Limb (tissue), 2 donors: ENCODE data around the gene IL15RA.
"Not testable (repeated sequence)": the region's sequence is repeated elsewhere in the genome, so short reads cannot be mapped to it uniquely, and the experiment has no call there.

Experiments
- DNase-seq, 2 donors: peaks; one replicate each; pipeline ENCODE4 v3.0.0-alpha.2; 2016; ENCODE audit errors: extremely low spot score in 2 of 2

Gene IL15RA

GRCh38 chr10:5970527-5970926, 6.8 kb downstream of the IL15RA start:
- no peak for DNase-seq

DNA sequence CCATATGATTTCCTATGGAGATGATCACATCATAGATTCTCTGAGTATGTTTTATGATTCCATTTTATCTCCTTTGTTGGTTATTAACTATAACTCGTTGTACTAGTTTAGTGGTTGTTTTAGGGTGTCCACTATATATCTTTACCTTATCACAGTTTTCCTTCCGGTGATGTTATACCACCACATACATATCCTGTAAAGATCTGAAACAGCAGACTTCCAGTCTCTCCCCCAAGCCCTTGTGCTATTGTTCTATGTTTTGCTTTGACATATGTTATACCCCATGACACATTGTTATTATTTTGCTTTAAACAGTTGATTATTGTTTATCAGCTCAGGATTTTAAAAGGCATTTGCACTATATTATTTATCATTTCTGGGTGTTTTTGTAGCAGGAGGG, 7.3 kb downstream of the IL15RA start:
- no peak for DNase-seq

- no peak for DNase-seq
Observed at GRCh38 chr10:5968681-5969453, 8.5 kb downstream of the IL15RA start.

DNA sequence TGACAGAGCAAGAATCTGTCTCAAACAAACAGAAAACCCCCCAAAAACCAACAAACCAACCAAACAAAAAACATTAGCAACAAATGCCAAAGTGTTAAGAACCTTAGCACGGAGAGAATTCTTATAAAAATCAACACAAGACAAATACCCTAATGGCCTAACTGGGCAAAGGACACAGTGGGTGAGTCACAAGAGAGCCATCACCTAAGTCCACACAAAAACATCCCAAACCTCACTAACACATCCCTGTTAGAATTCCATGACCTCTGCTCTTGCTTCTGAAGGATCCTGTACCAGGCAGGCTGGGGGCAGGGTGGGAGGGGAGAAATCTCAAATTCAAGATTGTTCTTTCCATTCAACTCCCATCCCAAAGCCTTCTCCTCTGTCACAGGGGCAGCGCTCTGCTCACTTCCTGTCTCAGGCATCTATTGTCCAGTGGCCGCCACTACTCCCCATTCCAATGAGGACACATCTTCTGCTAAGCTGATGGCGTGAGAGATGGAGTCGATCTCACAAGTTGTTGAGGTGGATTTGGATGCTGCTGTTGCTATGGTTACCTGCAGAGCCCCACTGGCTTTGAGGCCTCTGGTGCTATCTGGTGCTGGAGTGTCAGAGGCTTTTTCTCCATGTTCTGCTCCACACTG, 9.2 kb downstream of the IL15RA start:
- DNase-seq: no peak

DNA sequence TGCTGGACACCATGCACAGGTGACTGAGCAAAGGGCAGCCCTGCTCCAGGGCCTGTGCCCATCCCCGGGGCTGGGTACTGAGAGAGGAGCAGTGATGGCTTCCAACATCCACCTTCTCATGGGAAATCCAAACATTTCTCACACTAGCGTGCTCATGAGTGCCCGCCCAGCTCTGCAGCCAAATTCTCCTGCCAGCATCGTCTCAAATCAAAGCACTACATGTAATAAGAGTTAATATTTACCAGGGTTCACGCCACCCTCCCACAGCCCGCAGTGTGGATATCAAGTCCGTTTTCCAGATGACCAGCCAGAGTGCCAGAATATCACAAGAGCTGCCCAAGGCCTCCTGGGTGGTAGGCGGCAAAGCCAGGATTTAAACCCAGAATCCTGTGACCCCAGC, 12.1 kb downstream of the IL15RA start:
- DNase-seq: no peak

- no peak for DNase-seq
Observed at GRCh38 chr10:5964736-5965135, 12.6 kb downstream of the IL15RA start.

DNA sequence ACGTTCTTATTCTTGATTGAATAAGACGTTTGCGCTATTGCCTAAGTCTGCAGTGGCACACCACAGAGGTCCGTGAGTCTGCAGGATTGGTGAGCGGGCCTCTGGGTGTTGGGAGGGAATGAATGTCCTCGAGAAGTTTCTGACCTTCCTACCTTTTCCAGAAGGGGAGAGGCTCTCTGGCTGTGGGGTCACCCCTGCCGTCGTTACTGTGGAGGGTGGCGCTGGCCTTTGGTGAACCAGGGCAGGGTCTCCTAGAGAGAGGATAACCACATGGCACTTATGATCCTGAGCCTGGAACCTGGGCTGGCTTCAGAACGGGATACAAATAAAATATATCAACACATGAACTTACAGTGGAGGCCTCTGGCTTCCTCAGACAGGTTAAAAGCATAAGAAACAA, 13.8 kb downstream of the IL15RA start:
- DNase-seq: peak in 1 of 2 donors; percentile 9

- peak in 1 of 2 donors; percentile 3 for DNase-seq
Observed at GRCh38 chr10:5963071-5963470, 14.3 kb downstream of the IL15RA start.

DNA sequence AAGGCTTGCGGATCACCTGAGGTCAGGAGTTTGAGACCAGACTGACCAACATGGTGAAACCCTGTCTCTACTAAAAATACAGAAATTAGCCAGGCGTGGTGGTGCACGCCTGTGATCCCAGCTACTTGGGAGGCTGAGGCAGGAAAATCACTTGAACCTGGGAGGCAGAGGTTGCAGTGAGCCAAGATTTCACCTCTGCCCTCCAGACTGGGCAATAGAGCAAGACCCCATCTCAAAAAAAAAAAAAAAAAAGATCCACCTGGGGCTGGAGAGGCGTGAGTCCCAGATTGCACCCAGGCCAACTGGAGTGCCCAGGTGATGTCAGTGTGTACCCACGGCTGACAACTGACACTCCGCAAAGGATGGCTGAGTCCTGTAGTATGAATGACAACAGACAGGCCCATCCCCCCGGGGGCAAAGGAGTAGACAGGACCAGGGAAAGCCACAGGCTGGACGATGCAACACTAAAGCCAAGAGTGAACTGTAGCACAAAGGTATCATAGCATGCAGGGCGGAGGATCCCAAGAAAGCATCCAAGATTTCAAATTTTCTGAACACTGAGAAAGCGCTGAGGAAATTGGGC, 14.9 kb downstream of the IL15RA start:
- peak in 1 of 2 donors; percentile 2 for DNase-seq

- peak in 1 of 2 donors; percentile 14 for DNase-seq
Observed at GRCh38 chr10:5961405-5962100, 15.8 kb downstream of the IL15RA start.

DNA sequence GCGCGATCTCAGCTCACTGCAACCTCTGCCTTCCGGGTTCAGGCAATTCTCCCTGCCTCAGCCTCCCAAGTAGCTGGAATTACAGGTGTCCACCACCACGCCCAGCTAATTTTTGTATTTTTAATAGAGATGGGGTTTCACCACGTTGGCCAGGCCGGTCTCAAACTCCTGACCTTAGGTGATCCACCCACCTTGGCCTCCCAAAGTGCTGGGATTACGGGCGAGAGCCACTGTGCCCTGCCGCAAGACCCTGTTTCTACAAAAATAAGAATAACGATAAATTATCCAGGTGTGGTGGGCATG, 16.4 kb downstream of the IL15RA start:
- not testable (repeated sequence) for DNase-seq

- peak in 1 of 2 donors; percentile 14 for DNase-seq
Observed at GRCh38 chr10:5960070-5960972, 17.0 kb downstream of the IL15RA start.

GRCh38 chr10:5959581-5960069, 17.7 kb downstream of the IL15RA start:
- no peak for DNase-seq

DNA sequence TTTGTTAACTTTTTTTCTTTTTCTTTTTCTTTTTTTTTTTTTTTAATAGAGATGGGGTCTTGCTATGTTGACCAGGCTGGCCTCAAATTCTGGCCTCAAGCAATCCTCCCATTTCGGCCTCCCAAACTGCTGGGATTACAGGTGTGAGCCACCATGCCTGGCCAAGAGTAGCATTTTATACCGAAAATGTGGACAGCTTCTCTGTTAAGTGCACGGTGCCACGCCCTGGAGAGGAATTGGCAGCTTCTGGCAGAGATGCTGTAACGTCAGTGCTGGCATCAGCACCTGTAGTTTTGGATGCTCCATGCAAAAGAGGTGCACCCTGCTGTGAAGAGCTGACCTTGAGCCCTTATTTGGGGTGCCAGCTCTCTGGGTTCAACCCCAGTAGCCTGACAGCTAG, 18.2 kb downstream of the IL15RA start:
- peak in 1 of 2 donors; percentile 10 for DNase-seq

DNA sequence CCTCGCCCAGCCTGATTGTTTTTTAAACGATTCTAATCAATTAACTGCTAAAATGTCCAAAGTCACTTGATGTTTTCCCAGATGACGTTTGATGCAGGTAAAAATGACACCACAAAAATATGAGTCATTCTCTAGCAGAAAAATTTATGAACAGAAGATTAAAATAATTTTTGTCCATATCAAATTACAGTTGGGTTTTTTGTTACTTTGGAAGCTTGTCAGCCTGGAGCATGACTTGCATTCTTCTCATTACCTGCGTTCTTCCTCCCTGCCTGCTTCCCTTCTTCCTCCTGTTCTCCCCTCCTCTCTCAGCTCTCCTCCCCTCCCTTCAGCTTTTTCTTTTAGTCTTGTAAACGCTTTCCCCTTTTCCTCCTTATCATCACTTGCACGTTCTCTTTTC, 18.7 kb downstream of the IL15RA start:
- peak in 1 of 2 donors; percentile 4 for DNase-seq

DNA sequence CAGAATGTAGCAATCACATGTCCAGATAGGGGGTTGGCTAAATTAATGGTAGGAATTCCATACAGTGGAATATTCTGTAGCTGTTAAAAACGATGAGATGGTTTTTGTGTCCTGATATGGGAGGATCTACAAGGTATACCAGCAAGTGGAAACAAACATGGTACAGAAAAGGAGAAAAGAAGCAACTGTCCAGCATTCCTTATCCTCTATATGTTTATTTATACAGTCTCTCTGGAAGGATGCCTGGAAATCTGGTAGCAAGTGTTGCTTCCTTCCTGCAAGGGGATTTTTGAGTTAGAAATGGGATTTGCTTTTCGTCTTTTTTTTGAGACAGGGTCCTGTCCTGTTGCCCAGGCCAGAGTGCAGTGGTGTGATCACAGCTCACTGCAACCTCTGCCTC, 19.3 kb downstream of the IL15RA start:
- DNase-seq: no peak

GRCh38 chr10:5956146-5956936, 21.0 kb downstream of the IL15RA start:
- DNase-seq: no peak

GRCh38 chr10:5953676-5954075, 23.7 kb downstream of the IL15RA start:
- no peak for DNase-seq

DNA sequence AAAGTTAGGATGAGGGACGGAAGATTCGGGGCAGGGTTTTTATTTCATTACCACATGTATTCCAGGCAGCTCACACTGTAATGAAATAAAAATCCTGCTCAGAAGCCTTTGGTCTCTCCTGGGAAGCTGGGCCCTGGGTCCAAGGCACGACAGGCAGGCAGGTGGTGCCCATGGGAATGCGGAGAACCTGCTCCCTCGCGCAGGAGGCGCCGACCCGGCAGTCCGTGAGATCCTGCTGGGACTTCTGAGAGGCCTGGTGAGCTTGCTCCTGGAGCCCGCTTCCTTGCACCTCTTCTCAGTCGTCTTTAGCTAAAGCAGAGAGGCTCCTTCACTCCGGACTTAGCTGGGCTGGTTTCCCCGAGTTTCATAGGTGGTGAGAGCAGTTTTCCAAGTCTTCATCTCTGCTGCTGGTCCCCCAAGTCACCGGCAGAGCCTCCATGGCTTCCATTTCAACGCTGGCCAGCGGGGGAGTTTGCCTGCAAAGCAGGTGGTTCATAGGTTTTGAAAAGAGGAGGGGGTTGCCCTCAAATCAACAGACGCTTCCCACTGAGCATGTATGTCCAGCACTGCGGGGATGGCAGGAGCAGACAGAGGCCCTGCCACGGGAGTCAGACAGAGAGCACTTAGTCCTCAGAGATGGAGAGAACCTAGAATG, 24.5 kb downstream of the IL15RA start:
- DNase-seq: no peak
